KMS-11 (cell line): ENCODE measurements around the gene RTL5.

Experiments used
- H2AFZ ChIP-seq: fragments of 200-600 bp; sonication (generic); 2 replicates; pipeline ENCODE4 v1.6.1; 2016; ENCODE audit warnings: antibody characterized with exemption, mixed run types, low read depth
- H3K27ac ChIP-seq: fragments of 200-600 bp; sonication (generic); 2 replicates; pipeline ENCODE4 v1.6.1; 2016; ENCODE audit warnings: mild to moderate bottlenecking, mixed run types
- H3K27me3 ChIP-seq: fragments of 200-600 bp; sonication (generic); 2 replicates; pipeline ENCODE4 v1.6.1; 2017; ENCODE audit warnings: mild to moderate bottlenecking, low read depth, mixed run types, moderate library complexity; ENCODE audit not compliant: insufficient read depth
- H3K36me3 ChIP-seq: fragments of 200-600 bp; sonication (generic); 2 replicates; pipeline ENCODE4 v1.6.1; 2017; ENCODE audit warnings: mild to moderate bottlenecking, mixed run types; ENCODE audit not compliant: insufficient read depth
- H3K4me1 ChIP-seq: fragments of 200-600 bp; sonication (generic); 2 replicates; pipeline ENCODE4 v1.6.1; 2016; ENCODE audit warnings: mild to moderate bottlenecking, low read depth, mixed run types; ENCODE audit not compliant: poor library complexity, severe bottlenecking
- H3K4me2 ChIP-seq: fragments of 200-600 bp; sonication (generic); 2 replicates; pipeline ENCODE4 v1.7.0; 2016; ENCODE audit warnings: mild to moderate bottlenecking, mixed run types
- H3K4me3 ChIP-seq: fragments of 200-600 bp; sonication (generic); IDR thresholded peaks from 2 replicates; pipeline ENCODE4 v1.6.1; 2017; ENCODE audit warnings: low read depth, low read length, mixed read lengths; ENCODE audit not compliant: insufficient read depth
- H3K79me2 ChIP-seq: fragments of 200-600 bp; sonication (generic); 2 replicates; pipeline ENCODE4 v1.6.1; 2016; ENCODE audit warnings: low read depth, mixed run types; ENCODE audit not compliant: insufficient read depth
- H3K9ac ChIP-seq: fragments of 200-600 bp; sonication (generic); 2 replicates; pipeline ENCODE4 v1.6.1; 2016; ENCODE audit warnings: mild to moderate bottlenecking, mixed run types
- H4K20me1 ChIP-seq: fragments of 200-600 bp; sonication (generic); 2 replicates; pipeline ENCODE4 v1.6.1; 2016; ENCODE audit warnings: mild to moderate bottlenecking, mixed run types; ENCODE audit not compliant: insufficient read depth
- TF ChIP-seq, protein P1 (sequence below): fragments of 200-600 bp; sonication (generic); conservative IDR thresholded peaks from 2 replicates; pipeline ENCODE4 v1.6.1; 2017; ENCODE audit warnings: low read depth, mild to moderate bottlenecking, antibody characterized with exemption, low read length, moderate library complexity, mixed read lengths

RTL5 gene

DNA sequence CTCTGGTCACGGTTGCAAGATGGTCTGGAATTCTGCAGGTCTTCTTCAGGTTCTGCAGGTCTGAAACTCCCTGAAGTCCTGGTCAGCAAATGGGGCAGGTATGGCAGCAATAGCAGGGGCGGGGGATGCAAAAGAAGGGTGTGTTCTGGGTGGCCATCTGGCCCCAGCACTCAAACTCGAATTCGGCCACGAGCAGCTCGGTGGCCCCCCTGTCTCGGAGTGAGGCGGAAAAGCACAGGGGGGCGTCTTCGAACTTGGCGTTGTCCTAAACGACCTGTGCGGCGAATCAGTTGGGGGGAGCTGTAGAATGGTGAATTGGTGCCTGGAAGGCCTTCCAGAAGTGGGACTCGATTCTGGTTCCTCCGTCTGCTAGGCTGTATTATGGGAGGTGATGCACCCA lies 2.1 kb downstream of the RTL5 start:
- peaks cover 3% of the 10 kb centered on the region; the same call in 1 of the 2 replicates for H3K27me3 ChIP-seq

DNA sequence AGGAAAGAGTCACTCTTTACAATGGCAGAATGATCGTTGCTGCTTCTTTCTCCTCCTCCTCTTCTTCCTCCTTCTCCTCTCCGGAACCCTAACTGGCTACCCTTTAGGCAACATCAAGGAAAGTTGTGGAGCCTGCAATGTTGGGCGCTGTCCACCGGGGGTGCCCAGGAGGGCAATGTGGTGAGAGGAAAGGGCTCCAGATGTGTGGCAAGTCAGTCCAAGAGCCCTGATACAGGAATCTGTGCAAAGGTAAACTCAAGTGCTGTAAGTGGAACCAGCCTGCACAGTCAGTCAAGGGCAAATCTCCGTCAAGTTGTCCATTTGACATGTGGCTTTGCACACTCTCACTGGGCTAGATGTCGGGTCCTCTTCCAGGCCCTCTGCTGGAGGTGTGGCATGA lies 2.8 kb downstream of the RTL5 start:
- Histone ChIP-seq H3K9ac (no peak overlapping the region), H3K4me3 (no peak overlapping the region), H3K79me2 (no peaks in the 10 kb centered on the region), H3K27ac (no peak overlapping the region), H3K27me3 (peaks cover 3% of the 10 kb centered on the region; the same call in 1 of the 2 replicates), H3K4me1 (peaks cover 10% of the 10 kb centered on the region), H2AFZ (no peak overlapping the region), H3K36me3 (no peaks in the 10 kb centered on the region), H4K20me1 (no peaks in the 10 kb centered on the region), H3K4me2 (no peak overlapping the region)
- TF ChIP-seq, protein P1, sequence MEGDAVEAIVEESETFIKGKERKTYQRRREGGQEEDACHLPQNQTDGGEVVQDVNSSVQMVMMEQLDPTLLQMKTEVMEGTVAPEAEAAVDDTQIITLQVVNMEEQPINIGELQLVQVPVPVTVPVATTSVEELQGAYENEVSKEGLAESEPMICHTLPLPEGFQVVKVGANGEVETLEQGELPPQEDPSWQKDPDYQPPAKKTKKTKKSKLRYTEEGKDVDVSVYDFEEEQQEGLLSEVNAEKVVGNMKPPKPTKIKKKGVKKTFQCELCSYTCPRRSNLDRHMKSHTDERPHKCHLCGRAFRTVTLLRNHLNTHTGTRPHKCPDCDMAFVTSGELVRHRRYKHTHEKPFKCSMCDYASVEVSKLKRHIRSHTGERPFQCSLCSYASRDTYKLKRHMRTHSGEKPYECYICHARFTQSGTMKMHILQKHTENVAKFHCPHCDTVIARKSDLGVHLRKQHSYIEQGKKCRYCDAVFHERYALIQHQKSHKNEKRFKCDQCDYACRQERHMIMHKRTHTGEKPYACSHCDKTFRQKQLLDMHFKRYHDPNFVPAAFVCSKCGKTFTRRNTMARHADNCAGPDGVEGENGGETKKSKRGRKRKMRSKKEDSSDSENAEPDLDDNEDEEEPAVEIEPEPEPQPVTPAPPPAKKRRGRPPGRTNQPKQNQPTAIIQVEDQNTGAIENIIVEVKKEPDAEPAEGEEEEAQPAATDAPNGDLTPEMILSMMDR = peak; percentile 61

More for the DNA sequence above, 2.1 kb downstream of the RTL5 start:
- TF ChIP-seq, protein P1 = no peak
- Histone ChIP-seq H3K4me2 (no peak overlapping the region), H3K4me3 (no peak overlapping the region), H4K20me1 (no peaks in the 10 kb centered on the region), H2AFZ (no peak overlapping the region), H3K36me3 (no peaks in the 10 kb centered on the region), H3K4me1 (peaks cover 10% of the 10 kb centered on the region), H3K9ac (no peak overlapping the region), H3K27ac (no peak overlapping the region), H3K79me2 (no peaks in the 10 kb centered on the region)

DNA sequence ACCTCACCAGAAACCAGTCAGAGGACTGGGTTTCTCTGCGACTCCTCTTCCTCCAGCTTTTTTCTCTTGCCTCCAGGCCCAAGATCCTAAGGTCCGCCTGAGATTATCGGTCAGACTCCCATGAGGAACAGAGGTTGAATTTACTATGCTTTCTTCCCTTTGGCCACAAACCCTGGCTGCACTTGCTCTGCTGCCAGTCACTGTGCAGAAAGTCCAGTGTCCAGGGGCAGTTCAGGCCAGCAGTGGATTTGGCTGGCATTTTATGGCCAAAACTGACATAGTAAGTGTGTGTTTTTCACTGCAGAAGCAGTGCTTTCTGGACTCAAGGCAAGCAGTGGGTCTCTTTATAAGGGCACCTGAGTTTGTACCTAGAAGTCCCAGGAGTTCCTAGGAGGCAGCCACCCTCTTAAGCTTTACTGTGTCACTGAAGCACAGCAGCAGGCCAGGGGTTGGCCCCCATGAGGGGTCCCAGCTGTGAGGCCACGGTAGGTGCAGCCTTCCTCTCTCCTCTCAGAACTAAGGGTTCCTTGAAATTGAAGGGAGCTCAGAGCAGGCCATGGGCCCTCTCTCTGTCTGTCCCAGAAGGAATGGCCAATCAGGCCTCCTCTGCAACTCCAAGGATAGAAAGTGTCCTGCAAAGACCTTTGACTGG lies 3.4 kb downstream of the RTL5 start:
- Histone ChIP-seq H4K20me1 (no peaks in the 10 kb centered on the region), H3K27me3 (peaks cover 3% of the 10 kb centered on the region; the same call in 1 of the 2 replicates), H2AFZ (no peak overlapping the region), H3K9ac (no peak overlapping the region), H3K27ac (no peak overlapping the region), H3K4me2 (no peak overlapping the region), H3K36me3 (no peaks in the 10 kb centered on the region), H3K79me2 (no peaks in the 10 kb centered on the region), H3K4me3 (no peak overlapping the region), H3K4me1 (peaks cover 10% of the 10 kb centered on the region)
- TF ChIP-seq, protein P1 = no peak

DNA sequence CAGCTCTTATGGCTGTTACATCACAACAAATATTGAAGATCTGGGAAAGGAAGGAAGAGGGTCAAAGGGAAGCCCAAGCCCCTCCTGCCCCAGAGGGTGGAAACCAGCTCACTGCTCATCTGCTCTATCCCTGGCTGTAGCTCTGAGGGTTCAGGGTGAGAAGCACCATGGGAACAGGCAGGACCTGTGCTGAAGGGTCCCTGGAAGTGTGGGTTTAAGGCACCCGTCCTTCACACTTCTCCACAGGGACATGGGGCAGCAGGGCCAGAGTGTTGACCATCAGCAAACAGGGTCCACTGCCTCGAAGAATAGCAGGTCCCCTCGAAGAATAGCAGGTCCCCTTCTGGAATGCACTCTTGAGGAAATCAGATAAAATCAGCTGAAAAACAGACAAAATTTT lies 4.4 kb downstream of the RTL5 start:
- peaks cover 3% of the 10 kb centered on the region; the same call in 1 of the 2 replicates for H3K27me3 ChIP-seq

More for the DNA sequence above, 4.4 kb downstream of the RTL5 start:
- Histone ChIP-seq H3K36me3 (no peaks in the 10 kb centered on the region), H3K4me2 (no peak overlapping the region), H3K9ac (no peak overlapping the region), H4K20me1 (no peaks in the 10 kb centered on the region), H3K27ac (no peak overlapping the region), H3K4me1 (peaks cover 11% of the 10 kb centered on the region), H2AFZ (no peak overlapping the region), H3K79me2 (no peaks in the 10 kb centered on the region), H3K4me3 (no peak overlapping the region)
- TF ChIP-seq, protein P1 = no peak
